ENCODE data around the gene UNC13D. TPM values are rescaled to one million over a fixed set of nuclear protein-coding genes. Genes with fewer than 3 reads are reported as not detected.

UNC13D gene
- total and polyA plus RNA-seq, 2 of the 4 experiments (the other 2 are of a cell fraction) = under 0.01 to 0.31 TPM

DNA sequence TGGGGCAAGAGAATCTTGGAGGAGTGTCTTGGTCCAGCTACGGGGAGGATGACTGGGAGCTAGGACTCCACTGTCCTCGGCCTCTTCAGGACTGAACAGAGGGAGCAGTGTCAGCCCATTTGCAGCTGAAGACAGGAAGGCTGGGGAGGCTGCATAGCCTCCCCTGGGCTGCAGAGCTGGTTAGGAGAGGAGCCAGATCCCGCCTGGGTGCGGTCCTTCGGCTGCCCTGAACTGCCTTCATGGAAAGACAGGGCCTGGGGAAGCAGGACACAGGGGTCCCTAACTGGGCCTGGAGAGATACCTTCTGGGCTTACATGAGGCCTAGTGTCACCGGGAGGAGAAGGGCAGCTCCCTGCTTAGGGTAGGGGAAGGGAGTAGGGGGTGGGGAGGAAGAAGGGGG is 26.6 kb downstream of the UNC13D start:
- Histone ChIP-seq H4K5ac (ENCODE audit: low read depth, low read length) (no peak overlapping the region), H3K4me3 (ENCODE audit: insufficient read depth, low read depth, low read length) (no peak overlapping the region), H2AK9ac (replicated peaks; ENCODE audit: low read depth, low read length, poor library complexity) (no peak overlapping the region), H4K8ac (ENCODE audit: low read depth in 2 of 2, low read length in 2 of 2) (no peak overlapping the region), H3K9me1 (ENCODE audit: insufficient read depth, low read length) (peaks cover 14% of the 10 kb centered on the region; the same call in 1 of the 2 replicates), H4K20me1 (ENCODE audit: insufficient read depth, low read length) (0 out of 2 replicates have a peak, but pooled peaks cover 7% of the 10 kb centered on the region), H3K36me3 (ENCODE audit: control insufficient read depth, insufficient read depth, low read length) (peaks cover 79% of the 10 kb centered on the region), H2AK5ac (ENCODE audit: low read depth, low read length) (no peak overlapping the region), H3K27ac (ENCODE audit: insufficient read depth, low read length) (no peak overlapping the region), H3K14ac (replicated peaks; ENCODE audit: low read depth, low read length) (no peak overlapping the region), H2BK20ac (ENCODE audit: low read depth, low read length) (no peak overlapping the region), H3K23ac (ENCODE audit: low read depth, low read length) (no peak overlapping the region), H4K91ac (ENCODE audit: insufficient read depth, low read depth, low read length) (no peak overlapping the region), H2BK120ac (ENCODE audit: low read depth, low read length) (no peak overlapping the region), H3K56ac (ENCODE audit: extremely low read depth, insufficient read depth, low read length) (no peak overlapping the region), H3K9me3 (ENCODE audit: control insufficient read depth, insufficient read depth, low read length) (no peaks in the 10 kb centered on the region), H3K4ac (ENCODE audit: low read depth, low read length) (no peak overlapping the region), H3K4me2 (ENCODE audit: low read depth, low read length) (no peak overlapping the region), H3K18ac (ENCODE audit: low read depth, low read length) (no peak overlapping the region), H2BK15ac (ENCODE audit: low read depth, low read length) (no peak overlapping the region), H2AFZ (replicated peaks; ENCODE audit: low read length, poor library complexity) (no peak overlapping the region), H3K9ac (ENCODE audit: low read depth, low read length) (no peak overlapping the region), H3K79me1 (ENCODE audit: low read depth in 1 of 2, low read length in 2 of 2) (peaks cover 5 to 21% of the 10 kb centered on the region in 2 experiments; a peak in 3 of 4 replicates), H3K4me1 (ENCODE audit: control insufficient read depth, insufficient read depth, low read length) (peaks cover 7% of the 10 kb centered on the region), H2BK5ac (ENCODE audit: low read depth, low read length, poor library complexity, severe bottlenecking) (no peak overlapping the region), H3K27me3 (ENCODE audit: control insufficient read depth, insufficient read depth, low read length) (no peaks in the 10 kb centered on the region)
- TF ChIP-seq, protein P1, sequence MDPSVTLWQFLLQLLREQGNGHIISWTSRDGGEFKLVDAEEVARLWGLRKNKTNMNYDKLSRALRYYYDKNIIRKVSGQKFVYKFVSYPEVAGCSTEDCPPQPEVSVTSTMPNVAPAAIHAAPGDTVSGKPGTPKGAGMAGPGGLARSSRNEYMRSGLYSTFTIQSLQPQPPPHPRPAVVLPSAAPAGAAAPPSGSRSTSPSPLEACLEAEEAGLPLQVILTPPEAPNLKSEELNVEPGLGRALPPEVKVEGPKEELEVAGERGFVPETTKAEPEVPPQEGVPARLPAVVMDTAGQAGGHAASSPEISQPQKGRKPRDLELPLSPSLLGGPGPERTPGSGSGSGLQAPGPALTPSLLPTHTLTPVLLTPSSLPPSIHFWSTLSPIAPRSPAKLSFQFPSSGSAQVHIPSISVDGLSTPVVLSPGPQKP (IDR thresholded peaks at IDR 0.05; ENCODE audit: borderline replicate concordance, low read depth, low read length) = no peak
- no peak for TF ChIP-seq RAD21 (IDR thresholded peaks at IDR 0.05; ENCODE audit: low read length)
- TF ChIP-seq, protein P2, sequence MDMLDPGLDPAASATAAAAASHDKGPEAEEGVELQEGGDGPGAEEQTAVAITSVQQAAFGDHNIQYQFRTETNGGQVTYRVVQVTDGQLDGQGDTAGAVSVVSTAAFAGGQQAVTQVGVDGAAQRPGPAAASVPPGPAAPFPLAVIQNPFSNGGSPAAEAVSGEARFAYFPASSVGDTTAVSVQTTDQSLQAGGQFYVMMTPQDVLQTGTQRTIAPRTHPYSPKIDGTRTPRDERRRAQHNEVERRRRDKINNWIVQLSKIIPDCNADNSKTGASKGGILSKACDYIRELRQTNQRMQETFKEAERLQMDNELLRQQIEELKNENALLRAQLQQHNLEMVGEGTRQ (IDR thresholded peaks at IDR 0.05; ENCODE audit: low read depth, low read length) = no peak
- no peak for TF ChIP-seq SMC3 (IDR thresholded peaks at IDR 0.05; ENCODE audit: low read depth, low read length)
- no peak for TF ChIP-seq FOS (IDR thresholded peaks at IDR 0.05; ENCODE audit: low read depth, low read length)
- no peak for TF ChIP-seq MAZ (IDR thresholded peaks at IDR 0.05; ENCODE audit: borderline replicate concordance, low read depth, low read length)
- no peak for TF ChIP-seq CEBPB (IDR thresholded peaks at IDR 0.05; ENCODE audit: low read depth, low read length)
- TF ChIP-seq POLR2A (IDR thresholded peaks at IDR 0.05; ENCODE audit: low read depth, low read length) = no peak
- TF ChIP-seq CHD1 (IDR thresholded peaks at IDR 0.05; ENCODE audit: low read depth, low read length) = no peak
- TF ChIP-seq RFX5 (IDR thresholded peaks at IDR 0.05; ENCODE audit: low read depth, low read length) = no peak
- no peak for TF ChIP-seq BHLHE40 (IDR thresholded peaks at IDR 0.05; ENCODE audit: low read depth, low read length)
- TF ChIP-seq, protein P3, sequence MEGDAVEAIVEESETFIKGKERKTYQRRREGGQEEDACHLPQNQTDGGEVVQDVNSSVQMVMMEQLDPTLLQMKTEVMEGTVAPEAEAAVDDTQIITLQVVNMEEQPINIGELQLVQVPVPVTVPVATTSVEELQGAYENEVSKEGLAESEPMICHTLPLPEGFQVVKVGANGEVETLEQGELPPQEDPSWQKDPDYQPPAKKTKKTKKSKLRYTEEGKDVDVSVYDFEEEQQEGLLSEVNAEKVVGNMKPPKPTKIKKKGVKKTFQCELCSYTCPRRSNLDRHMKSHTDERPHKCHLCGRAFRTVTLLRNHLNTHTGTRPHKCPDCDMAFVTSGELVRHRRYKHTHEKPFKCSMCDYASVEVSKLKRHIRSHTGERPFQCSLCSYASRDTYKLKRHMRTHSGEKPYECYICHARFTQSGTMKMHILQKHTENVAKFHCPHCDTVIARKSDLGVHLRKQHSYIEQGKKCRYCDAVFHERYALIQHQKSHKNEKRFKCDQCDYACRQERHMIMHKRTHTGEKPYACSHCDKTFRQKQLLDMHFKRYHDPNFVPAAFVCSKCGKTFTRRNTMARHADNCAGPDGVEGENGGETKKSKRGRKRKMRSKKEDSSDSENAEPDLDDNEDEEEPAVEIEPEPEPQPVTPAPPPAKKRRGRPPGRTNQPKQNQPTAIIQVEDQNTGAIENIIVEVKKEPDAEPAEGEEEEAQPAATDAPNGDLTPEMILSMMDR (conservative IDR thresholded peaks at IDR 0.05; ENCODE audit: low read depth, low read length) = no peak
- no peak for TF ChIP-seq NFE2L2 (IDR thresholded peaks at IDR 0.05; ENCODE audit: low read depth, low read length)
- ATAC-seq (ENCODE audit: low read depth) (no peak), DNase-seq (no peak)
- intact Hi-C loops (cut with micrococcal nuclease) (no loop called here), in situ Hi-C loops (cut with MboI; ENCODE audit: low sequenced_read_pairs) (no loop called here), dilution Hi-C loops (cut with HindIII; ENCODE audit: low sequenced_read_pairs, unreplicated experiment) (no loop called here)
- CTCF ChIA-PET = interaction anchor here (1.1 kb wide), 1 partner anchor 64 kb away, joined by 3 read pairs; no protein-coding TSS in a partner anchor
- 90% methylated on average over 2 of the region's 6 CpGs; no CpG with 5 or more reads in 1 of the 2 experiments for WGBS, 2 experiments (ENCODE audit: extremely low coverage in 2 of 2, insufficient read length in 1 of 2)
- BruUV-seq (replicated peaks) = no TSS peak
- POLR2A ChIA-PET (ENCODE audit: unreplicated experiment) = interaction anchor here (0.6 kb wide), 1 partner anchor 746 kb away, joined by 3 read pairs; no protein-coding TSS in a partner anchor

Measured in IMR-90 (cell line).